ENCODE results near the gene ITFG1. TPM values are rescaled to one million over a fixed set of nuclear protein-coding genes. Genes with fewer than 3 reads are reported as not detected.

Gene ITFG1
- 33.4 and 50.3 TPM in 2 replicates for total RNA-seq

DNA sequence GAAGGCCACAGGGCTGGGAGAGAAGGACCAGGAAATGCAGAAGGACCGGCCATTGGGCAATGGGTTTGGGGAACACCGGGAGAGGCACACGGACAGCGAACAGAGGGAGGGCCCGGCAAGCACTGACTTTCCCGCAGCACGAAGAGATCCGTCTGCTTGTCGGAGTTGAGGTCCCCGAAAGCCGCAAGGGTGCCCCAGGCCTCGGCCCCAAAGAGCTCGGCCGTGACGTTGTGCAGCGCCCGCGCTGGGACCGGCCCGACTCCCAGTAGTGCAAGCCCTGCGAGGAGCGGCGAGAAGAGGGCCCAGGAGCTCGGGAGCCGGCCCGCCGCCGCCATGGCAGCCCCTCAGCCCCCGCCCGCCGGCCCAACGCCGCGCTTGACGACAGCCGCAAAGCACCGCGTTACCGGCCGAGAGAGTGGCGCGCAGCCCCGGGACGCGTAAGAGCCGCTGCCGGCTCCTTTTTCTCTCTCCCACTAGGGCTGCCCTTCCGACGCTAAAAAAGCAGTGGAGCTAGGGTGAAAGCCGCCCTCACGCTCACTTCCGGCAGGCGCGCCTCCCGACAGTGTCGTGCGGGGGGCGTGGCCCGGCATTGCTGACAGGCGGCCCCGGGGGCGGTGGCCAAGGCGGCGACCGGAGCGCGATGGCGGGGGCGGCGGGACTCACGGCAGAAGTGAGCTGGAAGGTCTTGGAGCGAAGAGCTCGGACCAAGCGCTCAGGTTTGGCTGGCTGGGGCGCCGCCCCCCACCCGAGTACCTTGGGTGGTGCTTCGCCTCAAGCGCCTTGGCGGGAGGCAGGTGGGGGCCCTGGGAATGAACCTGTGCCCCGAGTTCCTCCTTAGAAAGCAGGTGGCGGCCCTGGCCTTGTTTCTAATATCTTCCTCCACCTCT is at the start of gene ITFG1, which contains the start of gene PHKB:
Gene ITFG1, minus strand, starts transcription at position 353 of the 887 bp plus-strand sequence. Its CDS starts 18 bp downstream, at position 335.
Gene PHKB, plus strand, starts transcription at position 621 of the 887 bp plus-strand sequence. Its CDS starts 20 bp downstream, at position 641.
- H3K4me3 ChIP-seq (ENCODE audit: low read depth, low read length) = peak within 1 kb of the TSS; percentile 90
- no peak for TF ChIP-seq CTCF (conservative IDR thresholded peaks at IDR 0.05; ENCODE audit: low read depth, low read length)
- DNase-seq (ENCODE audit: low read depth) = peak; percentile 25

DNA sequence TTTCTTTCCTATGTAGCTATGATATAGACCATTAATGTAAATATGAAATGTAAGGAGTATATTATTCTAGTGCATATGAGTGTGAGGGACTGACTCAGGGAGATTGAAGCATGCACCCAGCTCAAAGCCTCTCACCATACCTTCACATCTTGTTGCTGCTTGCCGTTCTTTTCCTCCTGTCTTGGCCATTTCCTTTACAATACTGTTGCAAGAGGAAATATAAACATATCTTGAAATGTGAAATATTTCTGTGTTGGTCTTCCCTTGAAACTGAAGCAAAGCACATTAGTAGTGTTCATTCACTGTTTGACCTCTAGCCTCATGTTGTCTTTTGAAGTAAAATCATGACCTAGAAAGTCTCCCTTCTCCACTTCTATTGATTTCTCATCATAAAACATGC is 46.8 kb upstream of the ITFG1 start:
- no peak for DNase-seq (ENCODE audit: low read depth)
- H3K4me3 ChIP-seq (ENCODE audit: low read depth, low read length) = no peak overlapping the region
- no peak for TF ChIP-seq CTCF (conservative IDR thresholded peaks at IDR 0.05; ENCODE audit: low read depth, low read length)

GRCh38 chr16:47506800-47507199 is 45.9 kb upstream of the ITFG1 start:
- no peak for TF ChIP-seq CTCF (conservative IDR thresholded peaks at IDR 0.05; ENCODE audit: low read depth, low read length)
- peak; percentile 86 for DNase-seq (ENCODE audit: low read depth)
- H3K4me3 ChIP-seq (ENCODE audit: low read depth, low read length) = no peak overlapping the region

- H3K4me3 ChIP-seq (ENCODE audit: low read depth, low read length) = no peak overlapping the region
- no peak for DNase-seq (ENCODE audit: low read depth)
- TF ChIP-seq CTCF (conservative IDR thresholded peaks at IDR 0.05; ENCODE audit: low read depth, low read length) = no peak
Observed at GRCh38 chr16:47504599-47504998, 43.7 kb upstream of the ITFG1 start.

GRCh38 chr16:47503936-47504335 is 43.1 kb upstream of the ITFG1 start:
- no peak for DNase-seq (ENCODE audit: low read depth)
- H3K4me3 ChIP-seq (ENCODE audit: low read depth, low read length) = no peak overlapping the region
- no peak for TF ChIP-seq CTCF (conservative IDR thresholded peaks at IDR 0.05; ENCODE audit: low read depth, low read length)

DNA sequence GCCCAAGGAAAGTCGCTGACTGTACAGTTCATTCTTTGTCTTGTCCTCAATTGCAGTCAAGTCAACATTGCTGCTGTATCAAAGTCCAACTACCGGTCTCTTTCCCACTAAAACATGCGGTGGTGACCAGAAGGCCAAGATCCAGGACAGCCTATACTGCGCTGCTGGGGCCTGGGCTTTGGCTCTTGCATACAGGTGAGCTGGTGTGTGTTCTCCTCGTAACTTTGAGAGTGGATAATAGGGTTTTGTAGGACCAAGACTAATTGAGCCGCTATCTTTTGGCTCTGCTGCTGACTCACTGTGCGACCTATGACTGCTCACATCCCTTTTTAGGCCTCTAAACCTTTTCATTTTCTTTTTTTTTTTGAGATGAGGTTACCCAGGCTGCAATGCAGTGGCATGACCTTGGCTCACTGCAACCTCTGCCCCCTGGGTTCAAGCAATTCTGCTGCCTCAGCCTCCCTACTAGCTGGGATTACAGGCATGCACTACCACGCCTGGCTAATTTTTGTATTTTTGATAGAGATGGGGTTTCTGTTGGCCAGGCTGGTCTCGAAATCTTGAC is 38.9 kb upstream of the ITFG1 start:
- H3K4me3 ChIP-seq (ENCODE audit: low read depth, low read length) = no peak overlapping the region
- TF ChIP-seq CTCF (conservative IDR thresholded peaks at IDR 0.05; ENCODE audit: low read depth, low read length) = no peak
- no peak for DNase-seq (ENCODE audit: low read depth)

Data from epithelial cell of proximal tubule (primary cell).